ENCODE measurements around the gene PPM1A.
A peak's percentile ranks its signal among the peaks of the same experiment; 100 is the strongest.
"Not testable (repeated sequence)": the region's sequence is repeated elsewhere in the genome, so short reads cannot be mapped to it uniquely, and the experiment has no call there.

Gene PPM1A

GRCh38 chr14:60266021-60266937 lies 17.3 kb downstream of the PPM1A start:
- DNase-seq (ENCODE audit: low spot score), result peak; percentile 37

- peak; percentile 5 for DNase-seq (ENCODE audit: low spot score)
Observed at GRCh38 chr14:60272177-60272576, 23.2 kb downstream of the PPM1A start.

DNA sequence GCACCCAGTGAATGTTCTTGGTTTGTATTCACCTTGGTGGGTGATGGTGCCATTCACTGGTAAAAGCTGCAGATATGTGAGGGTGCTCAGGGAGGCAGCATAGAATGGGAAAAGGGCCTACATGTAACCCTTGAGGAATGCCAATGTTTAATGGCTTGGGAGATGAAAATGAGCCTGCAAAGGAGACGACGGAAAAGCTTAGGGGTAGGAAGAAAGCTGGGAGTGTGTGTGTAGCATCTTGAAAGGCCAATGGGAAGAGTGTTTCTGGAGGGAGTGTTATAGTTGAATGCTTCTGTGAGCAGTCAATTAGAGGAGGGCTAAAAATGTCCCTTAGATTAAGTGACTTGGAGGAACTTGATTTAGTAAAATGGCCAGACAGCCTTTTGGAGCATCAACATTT lies 24.9 kb downstream of the PPM1A start:
- no peak for DNase-seq (ENCODE audit: low spot score)

DNA sequence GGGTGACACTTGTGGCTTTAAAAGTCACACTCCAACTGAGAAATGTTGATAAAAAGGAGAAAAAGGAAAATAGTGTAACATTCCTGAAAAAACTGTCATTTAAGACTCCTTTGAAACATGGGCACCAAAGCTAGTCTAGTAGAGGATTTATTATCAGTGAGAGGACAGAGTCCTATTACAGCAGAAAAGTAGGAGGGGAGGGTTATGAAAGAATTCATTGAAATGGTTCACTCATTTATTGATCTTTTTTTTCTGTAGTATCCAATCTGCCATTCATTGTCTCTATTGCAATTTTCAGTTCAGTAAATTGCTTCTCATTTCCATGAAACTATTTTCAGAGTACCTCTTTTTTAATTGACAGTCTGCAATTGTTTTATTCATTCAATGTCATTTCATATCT lies 25.4 kb downstream of the PPM1A start:
- DNase-seq (ENCODE audit: low spot score), result no peak

DNA sequence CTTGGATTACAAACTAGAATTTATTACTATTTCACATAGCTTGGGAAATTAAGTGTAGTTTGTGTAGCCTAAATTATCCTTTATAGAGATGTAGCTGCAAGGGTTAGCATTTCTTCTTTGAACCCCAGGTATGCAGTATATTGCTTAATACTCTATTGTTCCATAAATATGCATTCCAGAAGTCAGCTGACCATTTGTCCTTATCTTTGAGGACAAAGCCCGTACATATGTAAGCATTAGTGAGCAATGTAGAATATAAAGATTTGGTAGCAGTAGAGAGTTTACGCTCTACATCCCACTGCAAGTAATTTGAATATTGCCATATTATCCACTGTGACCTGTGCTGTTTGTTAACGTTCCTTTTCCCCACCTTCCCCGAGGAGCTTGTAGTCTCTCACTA lies 26.9 kb downstream of the PPM1A start:
- no peak for DNase-seq (ENCODE audit: low spot score)

DNA sequence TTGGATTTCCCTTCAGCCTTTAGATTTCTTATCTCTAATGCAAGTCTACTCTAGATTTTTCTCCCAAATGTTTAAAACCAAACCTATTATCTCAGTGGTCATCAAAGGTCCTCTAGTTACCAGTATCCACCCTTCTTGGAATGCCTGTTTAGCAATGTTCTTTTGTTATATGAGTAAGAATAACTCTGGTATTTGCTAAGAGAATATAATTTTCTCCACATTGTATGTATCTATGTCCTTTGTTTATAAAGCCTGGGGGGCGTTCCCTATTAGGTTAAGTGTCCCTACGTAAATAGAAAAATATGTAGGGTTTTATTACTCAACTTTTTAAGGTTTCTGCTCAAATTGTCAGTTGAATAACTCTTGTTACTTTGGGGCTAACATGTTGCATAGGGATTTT lies 27.3 kb downstream of the PPM1A start:
- no peak for DNase-seq (ENCODE audit: low spot score)

GRCh38 chr14:60277605-60278190 lies 28.7 kb downstream of the PPM1A start:
- no peak for DNase-seq (ENCODE audit: low spot score)

DNA sequence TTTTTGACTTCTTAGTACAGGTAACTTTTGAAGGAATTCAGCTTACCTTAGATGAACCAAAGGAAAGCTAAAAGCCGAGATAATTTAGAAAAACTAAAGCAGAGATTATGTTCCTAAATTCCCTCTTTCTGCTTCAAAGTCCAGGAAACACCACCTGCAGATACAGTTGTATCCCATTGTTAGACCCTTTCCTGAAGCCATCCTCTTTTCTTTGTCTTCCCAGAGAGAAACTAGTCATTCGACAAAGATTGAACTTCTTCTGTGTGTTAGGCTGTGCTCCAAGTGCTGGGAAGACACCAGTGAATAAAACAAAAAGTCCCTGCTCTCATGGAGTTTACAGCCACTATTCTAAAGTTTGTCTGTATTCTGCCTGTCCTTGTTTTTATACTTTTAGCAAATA lies 29.3 kb downstream of the PPM1A start:
- no peak for DNase-seq (ENCODE audit: low spot score)

GRCh38 chr14:60287452-60287851 lies 38.4 kb downstream of the PPM1A start:
- no peak for DNase-seq (ENCODE audit: low spot score)

- no peak for DNase-seq (ENCODE audit: low spot score)
Observed at GRCh38 chr14:60288279-60288678, 39.3 kb downstream of the PPM1A start.

DNA sequence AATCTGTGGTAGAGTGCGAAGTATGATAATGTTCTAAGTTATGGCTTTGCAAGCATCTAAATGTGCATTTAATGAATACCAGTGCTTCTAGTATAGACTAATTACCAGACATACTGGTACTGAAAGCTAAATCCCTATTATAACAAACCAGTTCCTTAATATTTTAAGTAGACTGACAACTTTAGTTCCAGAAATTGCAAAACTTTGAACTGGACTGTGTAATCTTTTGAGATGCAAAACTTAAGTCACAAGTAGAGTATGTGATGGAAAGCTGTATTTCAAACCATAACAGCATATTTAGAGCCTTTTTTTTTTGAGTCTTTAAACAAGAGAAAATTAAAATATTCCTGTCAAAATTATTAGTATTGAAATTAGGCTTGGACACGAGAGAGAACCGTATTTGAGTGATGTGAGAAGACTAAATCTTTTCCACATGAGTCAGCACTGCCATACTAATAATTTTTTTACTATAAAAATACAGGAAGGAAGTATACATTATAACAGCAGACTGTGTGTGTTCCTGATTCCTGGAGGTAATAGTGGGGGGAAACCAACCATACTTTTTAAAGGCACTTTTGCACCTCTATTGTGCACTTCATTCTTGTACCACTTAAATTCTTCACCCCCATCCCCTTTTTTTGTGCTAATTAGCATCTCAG lies 45.5 kb downstream of the PPM1A start:
- no peak for DNase-seq (ENCODE audit: low spot score)

DNA sequence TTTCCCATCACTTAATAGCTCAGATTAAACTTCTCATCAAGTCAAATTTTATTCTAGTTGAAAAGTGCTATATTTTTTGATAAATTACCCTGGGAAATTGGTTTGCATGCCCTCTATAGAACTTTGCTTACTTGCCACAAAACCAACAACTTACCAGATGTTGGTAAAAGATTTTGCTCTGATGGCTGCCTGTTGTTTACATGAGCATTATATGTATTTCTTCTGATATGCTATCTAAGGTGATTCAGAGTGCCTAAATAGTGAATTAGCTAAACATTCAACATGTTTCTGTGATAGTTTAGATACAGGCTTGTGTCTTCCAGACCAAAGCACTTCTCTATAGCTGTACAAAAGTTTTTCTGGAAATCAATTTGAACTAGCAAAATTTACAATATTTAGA lies 51.0 kb downstream of the PPM1A start:
- DNase-seq (ENCODE audit: low spot score), result no peak

DNA sequence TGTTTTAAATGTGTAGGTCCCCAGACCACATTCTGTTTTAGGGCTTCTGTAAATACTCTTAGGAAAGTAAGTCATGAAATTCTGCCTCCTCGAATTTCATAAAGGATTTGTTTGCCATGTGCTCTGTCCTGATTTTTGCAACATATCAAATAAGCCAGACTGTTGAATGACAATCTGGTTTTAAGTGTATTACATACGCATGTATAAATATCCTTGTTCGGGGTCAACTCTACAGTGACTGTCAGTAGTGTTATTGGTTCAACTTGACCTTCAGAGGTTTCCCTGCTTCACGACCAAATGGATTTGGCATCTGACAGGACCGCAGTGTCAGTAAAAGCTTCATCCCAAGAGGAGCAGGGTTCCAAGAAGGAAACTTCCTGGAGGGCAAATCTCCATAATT lies 52.7 kb downstream of the PPM1A start:
- no peak for DNase-seq (ENCODE audit: low spot score)

DNA sequence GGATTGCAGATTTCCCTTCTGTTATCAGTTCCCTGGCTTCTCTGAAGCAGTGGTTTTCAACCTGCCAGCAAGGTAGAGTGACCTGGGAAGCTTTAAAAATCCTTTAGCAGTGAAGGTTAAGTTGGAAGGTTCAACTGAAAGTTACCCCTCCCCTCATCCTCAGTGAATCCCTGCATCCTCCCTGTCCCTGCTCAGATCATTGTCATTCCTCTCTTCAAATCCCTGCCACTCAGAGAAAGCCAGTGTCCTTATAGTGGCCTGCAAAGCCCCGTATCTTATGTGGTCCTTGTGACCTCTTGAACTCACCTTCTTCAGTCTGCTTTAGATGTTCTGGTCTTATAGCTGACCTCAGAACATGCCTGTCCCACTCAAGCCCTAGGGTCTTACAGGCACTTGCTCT lies 53.6 kb downstream of the PPM1A start:
- DNase-seq (ENCODE audit: low spot score), result no peak

DNA sequence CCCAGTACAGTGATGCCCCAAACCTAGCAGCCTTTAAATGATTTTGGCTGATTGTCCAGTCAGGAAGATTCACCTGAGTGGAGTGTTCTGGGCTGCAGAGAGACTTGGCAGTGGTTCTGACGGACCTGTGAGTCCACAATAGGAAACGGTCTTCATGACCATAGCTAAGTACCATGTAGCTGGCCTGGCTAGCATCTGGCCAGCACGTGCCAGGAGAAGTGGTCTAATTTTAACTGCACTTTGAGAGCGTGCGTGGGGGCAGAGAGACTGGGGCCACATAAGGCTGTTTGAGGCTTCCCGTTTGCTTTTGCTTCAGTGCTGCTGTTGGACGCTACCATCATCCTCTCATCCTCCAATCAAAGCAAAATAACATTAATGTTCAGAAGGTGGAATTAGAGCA lies 54.7 kb downstream of the PPM1A start:
- DNase-seq (ENCODE audit: low spot score), result no peak

DNA sequence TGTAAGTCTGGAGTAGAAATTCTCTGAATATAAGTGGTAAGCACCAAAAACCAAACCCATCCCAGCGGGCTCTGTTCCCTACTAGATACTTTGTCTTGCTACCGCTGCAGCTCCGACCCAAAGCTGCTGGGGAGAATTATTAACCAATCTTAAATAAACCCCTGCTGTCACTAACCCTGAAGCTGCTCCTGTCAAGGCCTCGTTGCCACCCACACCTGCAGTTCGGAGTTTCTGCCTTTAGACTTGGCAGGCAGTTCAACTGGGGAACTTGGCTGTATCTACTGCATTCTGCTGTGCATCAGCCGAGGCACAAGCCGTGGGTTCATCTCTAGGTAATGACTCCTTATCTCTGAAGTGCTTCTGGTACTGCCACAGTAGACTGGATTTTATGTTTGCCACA lies 55.5 kb downstream of the PPM1A start:
- DNase-seq (ENCODE audit: low spot score), result no peak

DNA sequence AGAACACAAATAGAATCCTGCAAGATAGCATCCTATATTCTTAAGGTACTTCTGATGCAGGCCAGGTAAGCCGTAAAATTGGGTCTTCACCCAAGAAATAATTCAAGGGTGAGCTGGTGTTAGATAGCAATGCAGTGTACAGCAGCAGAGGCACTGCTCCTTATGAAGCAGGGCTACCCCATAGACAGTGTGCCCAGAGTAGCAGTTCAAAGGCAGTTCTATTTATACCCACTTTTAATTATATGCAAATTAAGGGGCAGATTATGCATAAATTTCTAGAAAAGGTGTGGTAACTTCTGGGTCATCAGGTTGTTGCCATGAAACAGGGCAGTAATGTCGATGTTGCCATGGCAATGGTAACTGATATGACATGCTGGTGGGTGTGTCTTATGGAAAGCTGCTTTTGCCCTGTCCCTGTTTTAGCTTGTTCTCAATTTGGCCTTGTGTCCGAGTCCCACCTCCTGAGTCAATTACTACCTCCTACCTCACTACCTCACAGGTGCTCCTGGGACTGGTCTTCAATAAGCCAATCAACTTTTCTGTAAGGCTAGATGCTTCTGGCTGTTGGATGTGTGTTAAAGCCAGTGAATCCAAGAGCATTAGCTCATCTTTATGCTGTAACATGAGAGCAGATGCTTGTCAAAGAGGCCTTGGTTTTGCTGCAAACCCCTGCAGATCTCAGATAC lies 61.0 kb downstream of the PPM1A start:
- no peak for DNase-seq (ENCODE audit: low spot score)

GRCh38 chr14:60311417-60311816 lies 62.4 kb downstream of the PPM1A start:
- DNase-seq (ENCODE audit: low spot score), result no peak

GRCh38 chr14:60313093-60313492 lies 64.1 kb downstream of the PPM1A start:
- DNase-seq (ENCODE audit: low spot score), result no peak

- DNase-seq (ENCODE audit: low spot score), result no peak
Observed at GRCh38 chr14:60315196-60315990, 66.4 kb downstream of the PPM1A start.

DNA sequence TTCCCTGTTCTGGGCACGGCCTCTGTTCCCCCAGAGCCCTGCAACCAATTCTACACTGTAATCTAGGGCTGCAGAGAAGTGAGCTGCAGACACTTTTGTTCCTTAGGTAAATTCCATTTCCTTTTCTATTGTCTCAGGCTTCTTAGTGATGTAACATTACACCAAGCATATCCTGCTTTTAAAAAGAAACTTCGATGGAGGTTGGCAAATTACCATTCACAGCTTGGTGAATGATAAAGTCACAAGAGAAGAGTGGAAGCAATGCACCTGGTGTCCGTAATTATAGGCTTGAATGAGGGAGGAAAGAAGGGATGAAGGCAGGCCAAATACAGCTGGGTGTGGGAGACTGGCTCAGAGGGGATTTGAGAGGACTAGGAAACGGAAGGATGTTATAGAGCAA lies 68.6 kb downstream of the PPM1A start:
- no peak for DNase-seq (ENCODE audit: low spot score)

DNA sequence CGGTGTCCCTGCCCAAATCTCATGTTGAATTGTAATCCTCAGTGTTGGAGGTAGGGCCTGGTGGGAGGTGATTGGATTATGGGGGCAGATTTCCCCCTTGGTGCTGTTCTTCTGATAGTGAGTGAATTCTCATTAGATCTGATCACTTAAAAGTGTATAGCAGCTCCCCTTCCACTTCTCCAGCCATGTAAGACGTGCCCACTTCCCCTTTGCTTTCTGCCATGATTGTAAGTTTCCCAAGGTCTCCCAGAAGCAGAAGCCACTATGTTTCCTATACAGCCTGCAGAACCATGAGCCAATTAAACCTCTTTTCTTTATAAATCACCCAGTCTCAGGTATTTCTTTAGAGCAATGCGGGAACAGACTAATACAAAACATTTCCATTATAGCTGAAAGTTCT lies 71.8 kb downstream of the PPM1A start:
- DNase-seq (ENCODE audit: low spot score), result not testable (repeated sequence)
